ENCODE results near the gene RMRP. TPM values are rescaled to one million over a fixed set of nuclear protein-coding genes. Genes with fewer than 3 reads are reported as not detected.
A peak's percentile ranks its signal among the peaks of the same experiment; 100 is the strongest.

The RMRP gene
- total and polyA plus RNA-seq, 9 of the 15 experiments (the other 6 are each of a cell fraction or from before 2014, with no cell fraction given) = 75.7 to 89,974 (median 13,378) TPM; not detected in 3

- no peak for TF ChIP-seq HOXB6 (CRISPR knock-in tag; IDR thresholded peaks at IDR 0.05; ENCODE audit: borderline replicate concordance)
- no peak for TF ChIP-seq MTA3 (IDR thresholded peaks at IDR 0.05; ENCODE audit: borderline replicate concordance)
- no peak for TF ChIP-seq RBM22 (IDR thresholded peaks at IDR 0.05; ENCODE audit: low read depth, low read length, poor library complexity, severe bottlenecking)
- TF ChIP-seq SOX6 (IDR thresholded peaks at IDR 0.05) = no peak
- no peak for TF ChIP-seq CHD2 (IDR thresholded peaks at IDR 0.05; ENCODE audit: low read depth, low read length)
- TF ChIP-seq HMG20A (CRISPR knock-in tag; conservative IDR thresholded peaks at IDR 0.05) = no peak
- no peak for TF ChIP-seq SAFB (IDR thresholded peaks at IDR 0.05; ENCODE audit: borderline replicate concordance, low read depth, low read length)
- no peak for TF ChIP-seq HMBOX1 (IDR thresholded peaks at IDR 0.05)
- TF ChIP-seq MCM7 (IDR thresholded peaks at IDR 0.05) = no peak
- no peak for TF ChIP-seq ZNF449 (CRISPR knock-in tag; IDR thresholded peaks at IDR 0.05)
- no peak for TF ChIP-seq JUN (IDR thresholded peaks at IDR 0.05; ENCODE audit: borderline replicate concordance, low read depth, low read length)
- no peak for TF ChIP-seq JUN (CRISPR knock-in tag; IDR thresholded peaks at IDR 0.05; ENCODE audit: borderline replicate concordance)
- peak; percentile 3; the same call in 1 of the 2 replicates for TF ChIP-seq ZFX (CRISPR knock-in tag; IDR thresholded peaks at IDR 0.05)
These were observed 7.6 kb upstream of the RMRP start (continued) for GRCh38 chr9:35665471-35665818.
